ENCODE data around the gene TP63.

The TP63 gene

GRCh38 chr3:189909573-189909972 lies 278.4 kb downstream of the TP63 start:
- TF ChIP-seq EP300 (IDR thresholded peaks at IDR 0.05; ENCODE audit: borderline replicate concordance), result no peak
- no peak for TF ChIP-seq NFIC (IDR thresholded peaks at IDR 0.05)
- TF ChIP-seq ZBTB7A (IDR thresholded peaks at IDR 0.05; ENCODE audit: low read depth), result no peak
- no peak for TF ChIP-seq CEBPB (IDR thresholded peaks at IDR 0.05)
- no peak for TF ChIP-seq TAF1 (IDR thresholded peaks at IDR 0.05; ENCODE audit: low read depth)
- no peak for TF ChIP-seq REST (IDR thresholded peaks at IDR 0.05; ENCODE audit: low read depth)
- TF ChIP-seq TCF12 (IDR thresholded peaks at IDR 0.05; ENCODE audit: low read depth), result no peak
- TF ChIP-seq FOXM1 (IDR thresholded peaks at IDR 0.05; ENCODE audit: borderline replicate concordance, low read depth), result no peak
- no peak for TF ChIP-seq RAD21 (IDR thresholded peaks at IDR 0.05; ENCODE audit: low read depth)

DNA sequence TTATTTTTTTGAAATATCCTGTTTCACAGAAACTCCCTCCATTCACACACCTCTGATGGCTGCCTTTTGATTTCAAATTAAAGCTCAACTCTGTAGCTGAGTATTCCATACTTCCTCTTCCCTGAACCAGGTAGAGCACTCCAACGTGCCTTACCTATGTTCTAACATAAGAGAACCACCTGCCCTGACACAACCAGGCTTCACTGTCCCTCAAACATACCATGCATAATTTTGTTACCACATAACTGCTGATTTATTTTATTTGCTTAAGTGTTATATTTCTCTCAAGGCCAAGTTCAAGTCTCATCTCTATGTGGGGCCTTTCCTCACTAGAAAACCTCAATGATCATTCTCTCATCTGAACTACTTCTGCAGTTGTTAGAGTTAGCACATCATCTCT lies 279.8 kb downstream of the TP63 start:
- TF ChIP-seq FOXM1 (IDR thresholded peaks at IDR 0.05; ENCODE audit: borderline replicate concordance, low read depth) (no peak), RAD21 (IDR thresholded peaks at IDR 0.05; ENCODE audit: low read depth) (no peak), TCF12 (IDR thresholded peaks at IDR 0.05; ENCODE audit: low read depth) (no peak), MAX (IDR thresholded peaks at IDR 0.05) (no peak), TEAD4 (IDR thresholded peaks at IDR 0.05) (no peak), YY1 (IDR thresholded peaks at IDR 0.05; ENCODE audit: low read depth) (no peak), EGR1 (IDR thresholded peaks at IDR 0.05) (no peak), CREB1 (IDR thresholded peaks at IDR 0.05; ENCODE audit: low read depth) (no peak), CEBPB (IDR thresholded peaks at IDR 0.05) (no peak), TAF1 (IDR thresholded peaks at IDR 0.05; ENCODE audit: low read depth) (no peak), USF1 (IDR thresholded peaks at IDR 0.05) (no peak), ZBTB7A (IDR thresholded peaks at IDR 0.05; ENCODE audit: low read depth) (no peak), EP300 (IDR thresholded peaks at IDR 0.05; ENCODE audit: borderline replicate concordance) (no peak), REST (IDR thresholded peaks at IDR 0.05; ENCODE audit: low read depth) (no peak), NFIC (IDR thresholded peaks at IDR 0.05) (no peak)

GRCh38 chr3:189914799-189915198 lies 283.6 kb downstream of the TP63 start:
- TF ChIP-seq EGR1 (IDR thresholded peaks at IDR 0.05), result no peak
- TF ChIP-seq TCF12 (IDR thresholded peaks at IDR 0.05; ENCODE audit: low read depth), result no peak
- no peak for TF ChIP-seq FOXM1 (IDR thresholded peaks at IDR 0.05; ENCODE audit: borderline replicate concordance, low read depth)
- no peak for TF ChIP-seq YY1 (IDR thresholded peaks at IDR 0.05; ENCODE audit: low read depth)
- no peak for TF ChIP-seq REST (IDR thresholded peaks at IDR 0.05; ENCODE audit: low read depth)
- no peak for TF ChIP-seq EP300 (IDR thresholded peaks at IDR 0.05; ENCODE audit: borderline replicate concordance)
- no peak for TF ChIP-seq TEAD4 (IDR thresholded peaks at IDR 0.05)
- no peak for TF ChIP-seq TAF1 (IDR thresholded peaks at IDR 0.05; ENCODE audit: low read depth)
- TF ChIP-seq RAD21 (IDR thresholded peaks at IDR 0.05; ENCODE audit: low read depth), result no peak

DNA sequence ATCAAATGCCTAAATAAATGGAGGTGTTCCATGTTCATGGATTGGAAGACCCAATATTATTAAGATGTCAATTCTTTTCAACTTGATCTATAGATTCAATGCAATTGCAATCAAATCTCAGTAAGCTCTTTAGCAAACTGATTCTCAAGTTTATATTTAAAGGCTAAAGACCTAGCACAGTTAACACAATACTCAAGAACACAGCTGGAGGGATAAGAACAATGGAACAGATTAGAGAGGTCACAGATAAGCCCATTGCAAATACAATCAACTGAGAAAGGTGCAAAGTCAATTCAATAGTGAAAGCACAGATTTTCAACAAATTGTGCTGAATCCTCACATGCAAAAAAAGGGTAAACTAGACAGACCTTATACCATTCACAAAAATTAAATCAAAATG lies 290.6 kb downstream of the TP63 start:
- TF ChIP-seq MAX (IDR thresholded peaks at IDR 0.05) (no peak), EP300 (IDR thresholded peaks at IDR 0.05; ENCODE audit: borderline replicate concordance) (no peak), CREB1 (IDR thresholded peaks at IDR 0.05; ENCODE audit: low read depth) (no peak), FOXM1 (IDR thresholded peaks at IDR 0.05; ENCODE audit: borderline replicate concordance, low read depth) (no peak), EGR1 (IDR thresholded peaks at IDR 0.05) (no peak), CEBPB (IDR thresholded peaks at IDR 0.05) (no peak), RAD21 (IDR thresholded peaks at IDR 0.05; ENCODE audit: low read depth) (no peak), REST (IDR thresholded peaks at IDR 0.05; ENCODE audit: low read depth) (no peak), USF1 (IDR thresholded peaks at IDR 0.05) (no peak), TEAD4 (IDR thresholded peaks at IDR 0.05) (no peak), TAF1 (IDR thresholded peaks at IDR 0.05; ENCODE audit: low read depth) (no peak), YY1 (IDR thresholded peaks at IDR 0.05; ENCODE audit: low read depth) (no peak), TCF12 (IDR thresholded peaks at IDR 0.05; ENCODE audit: low read depth) (no peak), NFIC (IDR thresholded peaks at IDR 0.05) (no peak), ZBTB7A (IDR thresholded peaks at IDR 0.05; ENCODE audit: low read depth) (no peak)
